Measurements from ENCODE around the gene PAX5.

PAX5 gene

GRCh38 chr9:37036371-37036775, 2.3 kb upstream of the PAX5 start:
- peak; percentile 70 for DNase-seq (ENCODE audit: low read depth)
- TF ChIP-seq CTCF (IDR thresholded peaks at IDR 0.05; ENCODE audit: insufficient read depth, low read depth, low read length, missing control alignments), result no peak
- H3K4me3 ChIP-seq (ENCODE audit: low read depth, low read length), result peak overlapping the region; percentile 87

GRCh38 chr9:37035648-37036370, 1.7 kb upstream of the PAX5 start:
- peak; percentile 45 for DNase-seq (ENCODE audit: low read depth)
- H3K4me3 ChIP-seq (ENCODE audit: low read depth, low read length), result peak overlapping the region; percentile 87
- TF ChIP-seq CTCF (IDR thresholded peaks at IDR 0.05; ENCODE audit: insufficient read depth, low read depth, low read length, missing control alignments), result no peak

- DNase-seq (ENCODE audit: low read depth), result peak; percentile 42
Measured at GRCh38 chr9:37034938-37035647, 1.0 kb upstream of the PAX5 start.

GRCh38 chr9:37034305-37034937, 353 bp upstream of the PAX5 start:
- peak; percentile 79 for TF ChIP-seq CTCF (IDR thresholded peaks at IDR 0.05; ENCODE audit: insufficient read depth, low read depth, low read length, missing control alignments)
- peak; percentile 85 for DNase-seq (ENCODE audit: low read depth)
- H3K4me3 ChIP-seq (ENCODE audit: low read depth, low read length), result peak overlapping the region; percentile 87

More at GRCh38 chr9:37034938-37035647, 1.0 kb upstream of the PAX5 start:
- peak overlapping the region; percentile 87 for H3K4me3 ChIP-seq (ENCODE audit: low read depth, low read length)
- TF ChIP-seq CTCF (IDR thresholded peaks at IDR 0.05; ENCODE audit: insufficient read depth, low read depth, low read length, missing control alignments), result no peak

- H3K4me3 ChIP-seq (ENCODE audit: low read depth, low read length), result peak overlapping the region; percentile 87
- no peak for DNase-seq (ENCODE audit: low read depth)
- TF ChIP-seq CTCF (IDR thresholded peaks at IDR 0.05; ENCODE audit: insufficient read depth, low read depth, low read length, missing control alignments), result no peak
Measured at GRCh38 chr9:37033141-37033540, 927 bp downstream of the PAX5 start.

- peak; percentile 77 for DNase-seq (ENCODE audit: low read depth)
- peak overlapping the region; percentile 87 for H3K4me3 ChIP-seq (ENCODE audit: low read depth, low read length)
- peak; percentile 13 for TF ChIP-seq CTCF (IDR thresholded peaks at IDR 0.05; ENCODE audit: insufficient read depth, low read depth, low read length, missing control alignments)
Measured at GRCh38 chr9:37032713-37033112, 1.4 kb downstream of the PAX5 start.
